AG08396 (cell line): ENCODE data around the gene PTPRN2.
"Not testable (repeated sequence)": the region's sequence is repeated elsewhere in the genome, so short reads cannot be mapped to it uniquely, and the experiment has no call there.

Experiments used
- DNase-seq: peaks from one replicate; pipeline ENCODE4 v3.0.0; 2012; ENCODE audit warnings: low spot score, mixed read lengths

Gene PTPRN2

DNA sequence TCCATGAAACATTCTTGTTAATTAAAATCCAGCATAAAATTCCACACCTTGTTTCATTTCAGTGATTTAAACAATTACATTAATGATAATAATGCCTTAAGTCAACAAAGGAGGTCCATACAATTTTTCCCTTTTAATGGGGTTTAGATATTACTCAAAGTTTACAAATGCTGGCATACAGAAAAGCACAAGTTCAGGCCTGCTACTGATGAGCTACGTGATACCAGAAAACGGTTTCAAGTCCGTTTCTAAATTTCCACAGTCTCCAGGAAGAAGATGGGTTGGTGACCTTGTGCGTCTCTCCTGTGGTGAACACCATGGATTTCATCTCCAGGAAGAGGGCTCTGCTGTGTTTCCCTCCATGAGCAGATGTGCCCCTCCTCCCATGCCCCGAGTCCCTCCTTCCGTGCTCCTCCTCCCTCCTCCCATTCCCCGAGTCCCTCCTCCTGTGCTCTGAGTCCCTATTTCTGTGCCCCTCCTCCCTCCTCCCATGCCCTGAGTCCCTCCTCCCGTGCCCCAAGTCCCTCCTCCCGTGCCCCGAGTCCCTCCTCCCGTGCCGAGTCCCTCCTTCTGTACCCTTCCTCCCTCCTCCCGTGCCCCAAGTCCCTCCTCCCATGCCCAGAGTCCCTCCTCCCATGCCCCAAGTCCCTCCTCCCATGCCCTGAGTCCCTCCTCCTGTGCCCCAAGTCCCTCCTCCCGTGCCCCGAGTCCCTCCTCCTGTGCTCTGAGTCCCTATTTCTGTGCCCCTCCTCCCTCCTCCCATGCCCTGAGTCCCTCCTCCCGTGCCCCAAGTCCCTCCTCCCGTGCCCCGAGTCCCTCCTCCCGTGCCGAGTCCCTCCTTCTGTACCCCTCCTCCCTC, 201.9 kb downstream of the PTPRN2 start:
- not testable (repeated sequence) for DNase-seq

DNA sequence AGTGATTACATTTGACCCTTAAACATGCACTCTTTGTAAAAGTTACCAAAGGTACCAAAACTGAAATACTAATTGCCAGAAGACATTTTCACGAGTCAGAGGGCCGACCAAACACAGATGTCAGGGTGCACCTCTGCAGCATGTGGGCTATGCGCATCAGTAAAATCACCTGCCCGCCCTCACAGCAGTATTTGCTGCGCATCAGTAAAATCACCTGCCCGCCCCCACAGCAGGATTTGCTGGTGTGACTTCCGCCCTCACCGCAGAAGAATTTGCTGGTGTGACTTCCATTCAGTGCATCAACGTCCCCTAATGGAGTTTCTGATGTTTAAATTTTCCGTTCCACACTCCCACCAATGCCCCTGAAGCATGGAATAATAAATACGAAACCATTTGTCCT, 202.9 kb downstream of the PTPRN2 start:
- DNase-seq = no peak

DNA sequence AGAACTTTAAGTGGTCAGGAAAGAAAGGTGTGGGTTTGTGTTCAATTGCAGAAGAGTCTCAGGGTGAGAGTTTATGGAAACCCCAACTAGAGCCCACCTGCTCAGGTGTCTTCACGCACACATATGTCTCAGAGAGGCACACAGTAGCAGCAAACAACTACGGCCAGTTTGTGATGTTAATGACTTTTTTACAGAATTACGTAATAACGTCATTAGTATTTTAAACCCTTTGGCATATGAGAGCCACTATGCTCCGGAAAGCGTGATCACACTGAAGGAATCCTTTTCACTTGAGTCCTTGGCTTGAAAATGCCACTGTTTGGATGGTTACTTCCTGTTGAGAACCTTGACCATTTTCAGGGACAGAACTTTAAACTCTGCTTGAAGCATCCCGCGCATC, 204.0 kb downstream of the PTPRN2 start:
- DNase-seq = no peak

DNA sequence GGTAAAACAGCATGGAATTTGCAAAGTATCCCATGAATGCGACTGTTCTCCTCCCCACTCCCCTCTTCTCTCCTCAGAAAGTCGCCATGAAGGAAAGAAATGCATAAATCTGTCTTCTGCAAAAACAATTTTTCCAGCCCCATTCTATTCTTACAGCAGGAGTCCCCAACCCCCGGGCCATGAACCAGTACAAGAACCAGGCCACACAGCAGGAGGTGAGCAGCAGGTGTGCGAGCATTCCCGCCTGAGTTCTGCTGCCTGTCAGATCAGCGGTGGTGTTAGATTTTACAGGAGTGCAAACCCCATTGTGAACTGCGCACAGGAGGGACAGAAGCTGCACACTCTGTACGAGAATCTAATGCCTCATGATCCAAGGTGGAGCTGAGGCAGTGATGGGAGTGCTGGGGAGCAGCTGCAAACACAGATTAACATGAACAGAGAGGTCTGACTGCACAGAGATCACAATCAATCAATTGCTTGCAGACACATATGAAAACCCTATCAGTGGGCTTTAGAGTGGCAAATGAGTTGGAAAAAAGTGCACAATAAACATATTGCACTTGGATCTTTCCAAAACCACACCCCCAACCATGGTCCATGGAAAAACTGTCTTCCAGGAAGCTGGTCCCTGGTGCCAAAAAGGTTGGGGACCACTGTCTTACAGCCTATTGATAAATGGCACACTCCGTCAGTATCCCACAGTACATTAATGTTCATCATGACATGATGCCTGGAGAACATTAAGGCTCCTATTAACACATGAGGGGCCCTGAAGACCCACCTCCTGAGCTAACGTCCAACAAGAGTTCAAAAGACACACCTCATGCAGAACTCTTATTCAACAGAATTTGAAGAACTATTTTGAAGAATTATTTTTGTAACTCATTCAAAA, 205.0 kb downstream of the PTPRN2 start:
- DNase-seq = no peak

DNA sequence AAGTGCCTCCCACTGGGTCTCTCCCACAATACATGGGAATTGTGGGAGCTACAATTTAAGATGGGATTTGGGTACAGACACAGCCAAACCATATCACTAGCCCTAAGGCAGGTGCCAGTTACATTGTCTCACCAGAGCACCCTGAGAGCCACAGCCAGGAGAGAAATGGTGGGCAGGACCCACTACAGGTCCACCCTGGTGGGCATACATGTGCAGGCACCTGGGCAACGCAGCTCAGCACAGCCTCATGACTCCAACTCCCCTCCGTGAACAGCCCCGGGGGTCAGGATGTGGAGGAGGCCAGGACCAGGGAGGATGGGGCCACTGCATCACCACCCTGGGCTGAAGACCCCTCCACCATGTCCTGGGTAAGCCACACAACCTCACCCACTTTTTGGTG, 205.7 kb downstream of the PTPRN2 start:
- DNase-seq = no peak

DNA sequence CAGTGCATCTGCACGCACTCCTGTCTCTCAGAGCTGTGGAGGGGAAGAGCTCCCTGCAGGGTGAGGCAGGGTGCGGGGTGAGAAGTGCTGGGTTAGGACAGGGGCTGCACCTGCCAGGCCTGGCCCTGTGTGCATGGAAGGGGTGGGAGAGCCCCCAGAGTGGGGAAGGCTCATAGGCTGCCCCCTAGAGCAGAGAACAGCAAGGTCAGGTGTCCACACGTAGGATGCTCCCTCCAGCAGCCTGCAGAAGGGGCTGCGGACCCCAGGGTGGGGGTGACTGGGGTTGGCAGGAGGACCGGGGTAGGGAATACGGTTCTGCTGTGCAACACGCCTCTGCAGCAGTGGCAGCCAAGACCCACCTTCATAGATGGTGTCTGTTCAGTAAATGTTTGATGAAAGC, 208.6 kb downstream of the PTPRN2 start:
- DNase-seq = no peak

DNA sequence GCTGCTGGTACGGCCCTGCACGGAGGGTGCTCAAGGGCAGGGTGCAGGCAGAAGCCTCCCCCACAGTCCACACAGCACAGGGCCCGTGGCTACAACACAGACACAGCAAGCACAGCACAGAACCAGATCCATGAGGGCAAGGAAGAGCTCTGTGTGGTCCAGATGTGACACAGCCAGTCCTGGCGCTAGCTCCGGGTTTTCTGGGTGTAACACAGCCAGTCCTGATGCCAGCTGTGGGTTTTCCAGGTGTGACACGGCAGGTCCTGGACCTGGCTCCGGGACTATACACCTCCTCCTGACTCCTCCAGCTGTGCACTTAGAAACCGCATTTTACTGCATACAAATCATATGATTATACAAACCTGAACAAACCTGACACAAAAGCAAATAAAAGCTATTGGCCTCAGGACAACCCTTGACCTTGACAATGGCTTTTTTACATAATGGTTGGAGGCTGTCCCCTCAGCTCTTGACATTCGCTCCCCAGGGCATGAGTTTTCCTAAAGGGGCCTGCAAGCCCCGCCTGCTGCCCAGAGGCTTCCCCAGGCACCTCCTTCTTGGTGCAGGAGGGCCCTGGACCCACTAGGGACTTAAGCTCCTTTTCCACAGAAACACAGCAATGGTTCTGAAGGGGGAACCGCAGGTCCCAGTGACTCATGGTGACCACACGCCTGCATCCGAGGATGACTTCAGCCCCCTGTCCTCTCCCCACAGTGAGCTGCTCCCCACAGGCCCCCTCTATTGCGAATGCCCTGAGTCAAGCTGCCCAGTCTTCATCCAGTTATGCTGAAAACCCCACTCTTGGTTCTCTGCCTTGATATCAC, 209.6 kb downstream of the PTPRN2 start:
- no peak for DNase-seq

DNA sequence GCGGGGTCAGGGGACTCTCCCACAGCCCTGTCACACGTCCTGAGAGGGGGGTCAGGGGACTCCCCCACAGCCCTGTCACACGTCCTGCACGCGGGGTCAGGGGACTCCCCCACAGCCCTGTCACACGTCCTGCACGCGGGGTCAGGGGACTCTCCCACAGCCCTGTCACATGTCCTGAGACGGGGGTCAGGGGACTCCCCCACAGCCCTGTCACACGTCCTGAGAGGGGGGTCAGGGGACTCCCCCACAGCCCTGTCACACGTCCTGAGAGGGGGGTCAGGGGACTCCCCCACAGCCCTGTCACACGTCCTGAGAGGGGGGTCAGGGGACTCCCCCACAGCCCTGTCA, 210.8 kb downstream of the PTPRN2 start:
- not testable (repeated sequence) for DNase-seq

DNA sequence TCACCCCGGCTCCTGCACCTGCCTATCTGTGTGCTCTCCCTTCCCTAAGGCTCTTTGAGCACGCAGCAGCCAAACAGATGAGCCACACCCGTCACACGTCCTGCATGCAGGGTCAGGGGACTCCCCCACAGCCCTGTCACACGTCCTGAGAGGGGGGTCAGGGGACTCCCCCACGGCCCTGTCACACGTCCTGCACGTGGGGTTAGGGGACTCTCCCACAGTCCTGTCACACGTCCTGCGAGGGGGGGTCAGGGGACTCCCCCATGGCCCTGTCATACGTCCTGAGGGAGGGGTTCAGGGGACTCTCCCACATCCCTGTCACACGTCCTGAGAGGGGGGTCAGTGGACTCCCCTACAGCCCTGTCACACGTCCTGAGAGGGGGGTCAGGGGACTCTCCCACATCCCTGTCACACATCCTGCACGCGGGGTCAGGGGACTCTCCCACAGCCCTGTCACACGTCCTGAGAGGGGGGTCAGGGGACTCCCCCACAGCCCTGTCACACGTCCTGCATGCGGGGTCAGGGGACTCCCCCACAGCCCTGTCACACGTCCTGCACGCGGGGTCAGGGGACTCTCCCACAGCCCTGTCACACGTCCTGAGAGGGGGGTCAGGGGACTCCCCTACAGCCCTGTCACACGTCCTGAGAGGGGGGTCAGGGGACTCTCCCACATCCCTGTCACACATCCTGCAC, 211.3 kb downstream of the PTPRN2 start:
- not testable (repeated sequence) for DNase-seq

DNA sequence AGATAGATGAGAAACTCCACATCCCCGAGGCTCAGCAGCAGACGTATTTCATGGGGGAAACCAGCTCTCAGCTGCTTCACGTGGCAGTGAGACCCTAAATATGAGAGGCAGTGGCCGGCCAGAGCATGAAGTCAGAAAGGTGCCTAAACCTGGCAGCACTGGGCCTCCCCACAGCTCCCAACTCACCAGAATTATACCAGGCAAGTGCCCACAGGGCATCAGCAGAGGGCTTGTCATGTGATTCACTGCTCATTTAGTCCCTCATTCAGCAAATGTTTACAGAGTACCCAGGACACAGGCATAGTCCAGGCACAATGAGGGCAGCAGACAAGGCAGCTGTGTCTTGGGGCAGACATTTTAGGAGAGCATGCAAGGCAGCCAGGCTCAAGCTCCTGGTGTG, 212.6 kb downstream of the PTPRN2 start:
- no peak for DNase-seq

DNA sequence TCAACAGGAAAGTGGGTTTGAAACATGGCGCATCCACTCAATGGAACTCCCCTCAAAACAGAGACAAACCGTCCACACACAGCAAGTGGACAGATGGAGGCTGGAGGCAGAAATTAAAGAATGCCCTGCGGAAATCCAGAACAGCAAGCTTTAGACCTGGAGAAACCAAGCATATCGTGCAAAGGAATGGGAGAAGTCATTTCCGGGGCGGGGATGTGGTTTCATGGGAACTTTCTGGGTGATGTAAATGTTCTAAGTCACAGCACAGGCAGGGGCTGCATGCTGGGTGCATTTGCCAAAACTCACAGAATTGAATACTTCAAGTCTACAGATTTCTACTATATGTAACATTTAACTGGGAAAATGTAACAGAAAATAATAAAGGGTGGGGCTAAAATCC, 213.0 kb downstream of the PTPRN2 start:
- DNase-seq = no peak

DNA sequence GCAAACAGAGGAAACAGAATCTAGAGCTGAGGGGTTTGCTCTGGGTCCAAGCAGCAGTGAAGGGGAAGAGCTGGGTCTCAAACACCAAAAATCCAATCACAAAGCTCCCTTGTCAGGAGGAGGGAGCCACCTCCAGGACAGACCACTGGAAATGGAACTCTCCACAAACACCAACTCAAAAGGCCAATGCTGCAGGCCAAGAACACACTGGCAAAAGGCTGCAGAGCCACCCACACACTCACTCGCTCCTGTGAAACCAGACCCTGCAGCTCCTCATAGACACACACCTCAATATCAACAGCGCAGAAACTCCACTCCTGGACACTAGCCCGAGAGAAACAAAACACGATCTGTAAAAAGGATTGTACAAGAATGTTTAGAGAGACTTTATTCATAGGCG, 213.5 kb downstream of the PTPRN2 start:
- no peak for DNase-seq

DNA sequence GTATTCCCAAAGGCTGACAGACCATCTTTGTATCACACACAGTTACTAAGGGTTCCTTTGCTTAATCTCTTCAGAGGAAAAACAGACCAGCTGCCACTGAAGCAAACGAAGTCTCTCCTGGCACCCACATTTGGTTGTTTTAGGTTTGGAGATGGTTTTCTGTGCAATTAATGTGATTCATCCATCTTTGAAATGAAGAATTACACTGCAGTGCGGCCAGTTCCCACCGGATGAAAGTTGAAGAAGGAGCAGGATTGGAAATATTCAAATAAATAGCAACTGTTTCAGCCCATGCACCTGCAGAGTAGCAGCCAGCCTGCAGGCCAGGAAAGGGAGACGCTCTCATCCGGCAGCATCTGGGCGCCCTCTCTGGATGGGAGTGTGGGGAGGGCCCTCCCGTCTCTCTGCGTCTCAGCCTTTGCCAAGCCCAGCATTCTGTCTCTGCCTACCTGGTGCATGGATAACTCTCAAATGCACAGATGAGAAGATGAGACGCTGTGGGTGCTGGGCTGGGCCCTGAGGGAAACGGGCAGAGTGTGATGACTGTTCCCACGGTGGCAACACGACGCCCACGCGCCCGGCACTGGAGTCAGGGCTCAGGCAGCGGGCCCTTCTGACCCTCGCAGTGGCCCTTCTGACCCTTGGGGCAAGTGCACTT, 214.0 kb downstream of the PTPRN2 start:
- no peak for DNase-seq

DNA sequence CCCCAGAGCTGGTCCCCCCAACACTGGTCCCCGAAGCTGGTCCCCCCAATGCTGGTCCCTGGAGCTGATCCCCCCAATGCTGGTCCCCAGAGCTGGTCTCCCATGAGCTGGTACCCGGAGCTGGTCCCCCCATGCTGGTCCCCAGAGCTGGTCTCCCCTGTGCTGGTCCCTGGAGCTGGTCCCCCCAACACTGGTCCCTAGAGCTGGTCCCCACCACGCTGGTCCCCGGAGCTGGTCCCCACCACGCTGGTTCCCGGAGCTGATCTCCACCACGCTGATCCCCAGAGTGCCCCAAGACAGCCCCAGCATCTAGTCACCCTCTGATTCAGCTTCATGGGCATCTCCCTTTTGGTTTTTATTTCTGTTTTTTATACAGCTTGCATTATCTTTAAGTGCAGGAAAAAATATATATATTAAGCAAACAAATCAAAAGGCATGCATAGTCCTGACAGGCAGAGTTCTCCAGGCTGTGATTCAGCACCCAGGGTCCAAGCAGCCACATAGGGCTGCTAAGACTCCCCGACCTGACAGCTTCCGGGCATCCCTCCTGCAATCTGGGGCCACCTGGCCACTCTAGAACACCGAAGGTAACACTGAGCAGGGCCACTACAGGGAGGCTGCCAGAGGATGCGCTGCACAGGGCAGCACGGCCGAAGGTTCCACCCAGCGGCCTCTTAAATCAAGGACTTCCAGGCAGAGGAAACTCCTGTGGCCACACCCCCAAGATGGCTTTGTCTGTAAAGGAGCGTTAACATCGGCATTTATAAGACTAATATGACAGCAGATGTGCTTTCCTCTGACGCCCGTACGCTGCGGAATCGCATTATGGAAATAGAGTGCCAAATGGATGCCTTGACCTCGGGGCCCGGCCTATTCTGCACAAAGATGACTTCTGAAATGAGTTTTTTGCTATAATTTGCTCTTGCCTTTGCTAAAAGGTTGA, 215.0 kb downstream of the PTPRN2 start:
- DNase-seq = no peak

DNA sequence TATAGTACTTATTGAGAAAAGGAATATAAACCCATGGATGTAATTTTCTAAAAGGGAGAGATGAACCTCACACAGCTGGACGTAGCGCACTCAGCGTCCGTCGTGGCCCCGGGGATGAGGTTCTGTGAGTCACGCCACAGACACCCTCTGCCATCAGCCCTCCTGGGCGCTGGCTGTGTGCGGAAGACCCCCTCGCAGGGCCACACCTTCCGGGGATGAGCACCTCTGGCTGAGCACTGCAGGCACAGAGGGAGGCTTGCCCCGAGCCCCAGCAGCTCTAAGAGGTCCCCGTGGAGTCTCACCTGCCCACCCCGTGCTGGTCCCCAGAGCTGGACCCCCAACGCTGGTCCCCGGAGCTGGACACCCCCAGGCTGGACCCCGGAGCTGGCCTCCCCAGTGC, 215.8 kb downstream of the PTPRN2 start:
- no peak for DNase-seq

DNA sequence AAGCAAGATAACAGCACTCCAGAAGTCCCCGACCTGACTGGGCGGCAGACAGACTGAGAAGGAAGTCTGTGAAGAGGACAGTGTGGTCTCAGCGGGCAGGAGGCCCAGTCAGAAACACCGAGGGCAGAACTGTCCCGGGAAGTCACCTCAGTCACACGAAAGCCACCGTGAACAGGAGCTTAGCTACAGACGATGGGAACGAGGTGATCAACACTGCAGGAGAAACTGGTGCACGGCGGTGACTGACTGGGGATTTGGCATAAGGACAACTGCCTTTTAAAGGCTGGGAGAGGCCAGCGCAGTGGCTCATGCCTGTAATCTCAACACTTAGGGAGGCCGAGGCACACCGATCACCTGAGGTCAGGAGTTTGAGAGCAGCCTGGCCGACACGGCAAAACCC, 217.8 kb downstream of the PTPRN2 start:
- DNase-seq = no peak

DNA sequence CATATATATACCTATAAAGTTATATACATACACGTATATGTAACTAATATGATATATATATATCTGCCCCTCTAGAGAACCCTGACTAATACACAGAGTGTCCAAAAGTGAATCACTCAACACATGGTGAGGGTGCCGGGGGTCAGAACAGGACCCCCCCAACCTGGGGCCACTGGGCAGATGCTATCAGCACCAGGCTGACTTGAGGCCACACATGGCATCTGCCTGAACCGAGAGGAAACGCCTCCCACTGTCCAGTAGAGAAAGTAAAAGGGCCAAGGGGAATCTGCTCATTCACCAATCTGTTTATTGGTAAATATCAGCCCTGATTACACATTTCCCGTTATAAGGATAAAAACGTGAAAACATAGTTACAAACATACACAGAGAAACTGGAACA, 218.3 kb downstream of the PTPRN2 start:
- DNase-seq = no peak

DNA sequence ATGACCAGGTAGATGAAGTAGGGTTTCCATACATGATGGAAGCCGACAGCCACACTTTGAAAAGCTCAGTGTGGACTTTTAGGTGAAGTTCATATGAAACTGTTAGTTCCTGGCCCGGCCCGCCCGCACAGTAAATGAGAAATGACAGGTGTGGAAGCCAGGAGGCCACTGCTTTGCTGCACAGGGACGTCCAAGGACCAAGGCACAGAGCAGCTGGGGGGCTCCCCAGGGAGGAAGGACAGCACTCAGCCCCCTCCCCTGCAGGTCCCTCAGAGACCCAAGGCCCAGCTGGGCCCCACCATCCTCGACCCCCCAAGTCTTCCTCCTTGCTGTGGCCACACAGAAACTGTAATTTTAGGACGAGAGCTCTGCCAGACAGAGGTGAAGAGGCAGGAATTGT, 219.2 kb downstream of the PTPRN2 start:
- no peak for DNase-seq

DNA sequence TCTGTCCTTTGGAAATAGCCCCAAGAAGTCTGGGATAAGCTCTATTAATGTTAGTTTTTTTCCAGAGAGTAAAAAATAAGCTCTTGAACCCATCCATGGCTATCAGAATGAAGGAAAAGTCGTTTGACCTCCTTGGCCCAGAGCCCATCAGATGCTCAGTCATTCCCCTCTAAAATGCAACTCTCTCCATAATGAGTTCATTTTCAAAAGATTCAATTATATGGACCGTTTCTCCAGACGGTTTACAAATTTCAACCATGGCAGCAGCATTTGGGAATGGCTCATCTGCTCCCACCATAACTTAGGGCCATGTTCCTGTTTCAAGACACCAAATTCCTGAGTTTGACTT, 220.0 kb downstream of the PTPRN2 start:
- no peak for DNase-seq

DNA sequence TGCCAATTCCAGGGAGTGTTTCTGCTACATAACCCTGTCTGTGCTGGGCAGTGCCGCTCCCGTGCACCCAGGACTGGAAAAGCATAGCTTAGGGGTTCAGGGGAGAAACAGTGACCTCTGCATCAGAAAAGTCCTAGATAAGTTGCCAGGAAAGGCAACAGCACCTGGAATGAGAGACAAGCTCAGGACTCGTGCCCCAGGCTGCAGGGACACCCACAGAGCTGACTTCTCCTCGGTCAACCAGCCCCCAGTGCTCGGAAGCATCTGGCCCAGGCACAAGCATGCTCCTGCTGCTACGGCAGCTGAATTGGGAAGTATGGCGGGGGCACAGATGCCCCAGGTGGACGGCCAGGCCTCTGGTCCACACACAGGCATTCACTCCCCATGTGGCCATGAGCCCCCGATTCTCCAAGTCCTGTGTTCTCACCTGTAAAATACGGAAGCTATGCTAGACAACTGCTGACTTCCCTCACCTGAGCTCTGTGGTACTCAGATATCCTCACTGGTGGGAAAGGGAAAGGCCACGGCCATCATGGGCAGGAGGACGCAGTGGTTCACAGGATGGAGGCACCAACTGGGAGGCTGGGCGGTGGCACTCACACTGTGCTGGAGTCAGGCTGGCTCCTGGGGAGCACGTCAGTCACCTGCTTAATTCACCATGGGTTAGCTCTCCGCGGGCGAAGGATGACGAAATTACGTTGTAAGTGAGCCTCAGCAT, 220.5 kb downstream of the PTPRN2 start:
- DNase-seq = no peak
